Psoas muscle (tissue), 8 donors: ENCODE results near the gene PIM2. TPM values are rescaled to one million over a fixed set of nuclear protein-coding genes. Genes with fewer than 3 reads are reported as not detected.

Experiments
- ATAC-seq, 4 donors: fragments of 200-7000 bp; cut with Tn5 transposase; one replicate each; pipeline ENCODE4 v1.9.1; 2020; ENCODE audit warnings: moderate library complexity in 3 of 4, mild to moderate bottlenecking in 2 of 4
- DNase-seq, 2 donors: peaks; one replicate each; pipeline ENCODE4 v3.0.0-alpha.2; 2020
- H3K27ac ChIP-seq: fragments of 200-600 bp; one replicate; pipeline ENCODE4 v1.8.0; 2022
- H3K27me3 ChIP-seq, 3 donors: fragments of 200-600 bp in 1 of 3; one replicate each; pipeline versions ENCODE4 v1.6.1 to v1.8.0; 2013 to 2022; ENCODE audit warnings: low read length in 2 of 3, mild to moderate bottlenecking in 2 of 3, moderate library complexity in 1 of 3; ENCODE audit not compliant: insufficient read depth in 3 of 3
- H3K36me3 ChIP-seq, 2 donors: fragments of 200-600 bp in 1 of 2; one replicate each; pipeline versions ENCODE4 v1.6.1 to v1.8.0; 2013 to 2022; ENCODE audit warnings: low read depth in 1 of 2, mild to moderate bottlenecking in 1 of 2, moderate library complexity in 1 of 2; ENCODE audit not compliant: insufficient read depth in 1 of 2
- H3K4me1 ChIP-seq: fragments of 200-600 bp; one replicate; pipeline ENCODE4 v1.8.0; 2022
- H3K4me3 ChIP-seq: fragments of 200-600 bp; one replicate; pipeline ENCODE4 v1.8.0; 2022; ENCODE audit warnings: mild to moderate bottlenecking
- H3K9me3 ChIP-seq: fragments of 200-600 bp; one replicate; pipeline ENCODE4 v1.8.0; 2022
- CTCF ChIP-seq: fragments of 200-600 bp; IDR thresholded peaks from one replicate; pipeline ENCODE4 v1.8.0; 2022; ENCODE audit warnings: antibody characterized with exemption
- WGBS, 3 donors: extraction: QIAGEN DNeasy Blood & Tissue Kit; methylation state at CpG; one replicate each; pipeline versions ENCODE4 v1.1.6 to v1.1.7; 2013; 5-methylcytosine and 5-hydroxymethylcytosine counted together
- intact Hi-C, 2 donors: fragments of 100-400 bp; cut with DNase I; formaldehyde crosslinking; loops; one replicate each; pipeline versions ENCODE4 v1.11.0 to v1.14.2; 2022
- polyA plus RNA-seq, 3 donors: library from polyadenylated mRNA; stranded (reverse); fragments of 200-250 nt; gene quantifications; one replicate each; pipeline ENCODE4 v1.2.3, GENCODE V29; 2013
- total RNA-seq, 4 donors: library from RNA; stranded (reverse); fragmentation: NEBNext Ultra II Directional in 2 of 4; extraction: Animal tissue kit (Norgen Biotek cat#: 25700) in 2 of 4; gene quantifications; one replicate each; pipeline versions ENCODE4 v1.2.1 to v1.2.4, GENCODE V29; 2021 to 2023
- donor health status: healthy with polysubstance abuse.
- donor health status: DM: no; HTN: no; CAD: no; lungs with moderate emphysema.
- donor health status: Bipolar disorder and iron deficiency.
- donor health status: healthy.
- donor health status: DM: yes; HTN: yes; CAD: no.
- donor health status: DM: no; HTN: no; CAD: no.
- donor health status: DM: no; HTN: no; CAD: no.
- donor health status: DM: yes; HTN: yes; CAD: no.

The PIM2 gene
- total and polyA plus RNA-seq, 7 donors = 1.1 to 3.7 (median 1.6) TPM

DNA sequence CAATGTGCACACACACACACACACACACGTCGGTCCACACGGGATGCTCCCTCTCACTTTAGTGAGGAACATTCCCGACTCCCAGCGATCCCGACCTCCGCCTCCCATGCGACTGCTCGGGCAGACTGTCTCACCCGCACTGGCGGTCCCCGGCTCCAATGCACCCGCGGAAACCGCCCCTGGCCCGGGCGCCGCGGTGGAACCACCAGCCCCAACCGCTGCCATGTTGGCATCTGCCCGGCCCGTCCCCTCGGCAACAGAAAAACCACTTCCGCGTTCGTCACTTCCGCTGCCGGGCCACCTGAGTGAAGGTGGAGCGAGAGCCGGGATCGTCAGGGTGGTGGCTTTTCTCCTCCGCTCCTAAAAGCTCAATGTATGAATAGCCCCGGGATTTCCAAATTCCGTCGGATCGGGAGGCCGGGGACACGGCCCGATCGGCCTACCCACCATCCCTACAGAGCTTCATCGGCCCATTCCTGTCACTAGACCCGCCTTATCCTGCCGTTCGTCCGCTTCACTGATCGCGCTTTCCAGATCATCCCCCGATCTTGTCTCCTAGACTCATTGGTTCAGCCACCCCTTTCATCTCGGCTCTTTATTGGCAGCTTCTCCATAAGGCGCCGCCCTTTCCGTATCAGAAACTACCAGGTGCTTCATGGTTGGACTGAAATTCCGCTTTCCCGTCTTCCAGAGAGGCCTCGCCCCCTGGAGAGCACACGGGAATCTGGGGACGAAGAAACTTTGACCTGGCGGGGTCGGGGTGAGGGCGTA, 7.2 kb downstream of the PIM2 start, which contains the start of gene SLC35A2:
SLC35A2 (minus strand) TSS at position 235 of the 771 bp plus-strand sequence; CDS start at position 225, 10 bp downstream.
- intact Hi-C loops = loop anchor here in 1 of 2 donors (10.0 kb wide), 1 partner anchor 267 kb away; no protein-coding TSS in a partner anchor

DNA sequence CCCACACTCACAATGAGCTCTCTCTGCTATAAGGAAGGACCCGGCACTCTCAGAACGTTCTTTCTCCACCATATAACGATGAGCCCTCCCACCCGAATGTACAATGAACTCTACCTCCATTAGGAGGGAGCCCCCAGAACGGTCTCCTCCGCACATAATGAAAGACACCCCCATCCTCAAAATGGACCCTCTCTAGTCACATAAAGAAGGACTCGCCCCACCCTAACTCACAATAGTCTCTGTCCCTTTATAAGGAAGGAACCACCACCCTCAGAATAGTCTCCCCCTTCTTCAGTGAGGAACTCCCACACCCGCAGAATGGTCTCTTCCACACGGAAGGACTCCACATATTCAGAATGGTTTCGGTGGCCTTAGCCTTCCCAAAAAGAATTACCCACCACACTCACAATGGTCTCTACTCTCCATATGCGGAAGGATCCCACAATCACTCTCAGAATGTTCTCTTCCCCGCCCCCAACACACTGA, 7.9 kb downstream of the PIM2 start:
- Histone ChIP-seq H3K27ac (peak overlapping the region; percentile 73), H3K36me3 (peaks cover 0 to 9% of the 10 kb centered on the region in 2 donors), H3K27me3 (no peaks in the 10 kb centered on the region), H3K4me3 (peak overlapping the region; percentile 77), H3K9me3 (no peaks in the 10 kb centered on the region), H3K4me1 (no peaks in the 10 kb centered on the region)
- TF ChIP-seq CTCF = no peak
- intact Hi-C loops = loop anchor here in 1 of 2 donors (10.0 kb wide), 1 partner anchor 266 kb away; no protein-coding TSS in a partner anchor
- 0 to 26% (median 0%) methylated on average over 10 to 12 of the region's 12 CpGs for WGBS, 3 donors
- DNase-seq (no peak), ATAC-seq (peak in 2 of 4 donors; percentile 4 to 19)

More for the DNA sequence above, 7.2 kb downstream of the PIM2 start, which contains the start of gene SLC35A2:
- TF ChIP-seq CTCF = no peak
- DNase-seq = peak; percentile 75 to 86
- H3K36me3 ChIP-seq = peaks cover 0 to 4% of the 10 kb centered on the region in 2 donors
- peak within 1 kb of the TSS; percentile 73 for H3K27ac ChIP-seq
- H3K4me1 ChIP-seq = no peaks in the 10 kb centered on the region
- H3K4me3 ChIP-seq = peak within 1 kb of the TSS; percentile 77
- peak; percentile 87 to 95 (median 88) for ATAC-seq
- H3K27me3 ChIP-seq = no peaks in the 10 kb centered on the region
- WGBS, 3 donors = 1 to 25% (median 1%) methylated on average over 45 to 60 of the region's 60 CpGs
- no peaks in the 10 kb centered on the region for H3K9me3 ChIP-seq

DNA sequence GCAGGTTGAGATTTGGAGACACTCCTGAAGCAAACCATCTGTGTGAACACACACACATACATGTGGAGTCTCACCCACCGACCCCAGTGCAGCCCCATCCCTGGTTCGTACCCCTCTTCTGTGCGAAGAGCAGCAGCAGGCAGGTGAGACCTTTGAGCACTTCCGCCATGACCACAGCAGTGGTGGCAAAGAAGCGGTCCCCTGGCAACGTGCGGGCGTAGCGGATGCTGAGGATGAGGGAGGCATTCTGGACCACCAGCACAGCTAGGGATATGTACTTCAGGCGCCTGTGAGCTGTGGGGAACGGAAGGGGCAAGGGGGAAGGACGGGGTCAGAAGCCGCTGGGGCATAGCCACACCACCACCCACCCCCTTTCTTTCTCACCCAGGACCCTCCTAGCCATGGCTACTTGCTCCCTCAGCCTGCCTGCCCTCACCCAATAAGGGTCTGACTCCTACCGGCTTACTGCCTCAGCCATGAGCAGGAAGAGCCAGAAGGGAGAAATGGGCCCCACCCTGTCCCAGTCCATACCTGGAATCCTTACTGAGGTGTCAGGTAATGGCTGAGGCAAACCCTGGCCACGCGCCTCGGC, 9.0 kb downstream of the PIM2 start:
- no peak overlapping the region for H3K27ac ChIP-seq
- DNase-seq = no peak
- no peak overlapping the region for H3K4me3 ChIP-seq
- no peaks in the 10 kb centered on the region for H3K9me3 ChIP-seq
- intact Hi-C loops = loop anchor here in 1 of 2 donors (10.0 kb wide), 1 partner anchor 265 kb away; no protein-coding TSS in a partner anchor
- WGBS, 3 donors = 89 to 92% (median 92%) methylated on average over 15 to 17 of the region's 17 CpGs
- H3K36me3 ChIP-seq = peaks cover 0 to 19% of the 10 kb centered on the region in 2 donors
- H3K27me3 ChIP-seq = no peaks in the 10 kb centered on the region
- H3K4me1 ChIP-seq = no peaks in the 10 kb centered on the region
- TF ChIP-seq CTCF = no peak
- no peak for ATAC-seq

DNA sequence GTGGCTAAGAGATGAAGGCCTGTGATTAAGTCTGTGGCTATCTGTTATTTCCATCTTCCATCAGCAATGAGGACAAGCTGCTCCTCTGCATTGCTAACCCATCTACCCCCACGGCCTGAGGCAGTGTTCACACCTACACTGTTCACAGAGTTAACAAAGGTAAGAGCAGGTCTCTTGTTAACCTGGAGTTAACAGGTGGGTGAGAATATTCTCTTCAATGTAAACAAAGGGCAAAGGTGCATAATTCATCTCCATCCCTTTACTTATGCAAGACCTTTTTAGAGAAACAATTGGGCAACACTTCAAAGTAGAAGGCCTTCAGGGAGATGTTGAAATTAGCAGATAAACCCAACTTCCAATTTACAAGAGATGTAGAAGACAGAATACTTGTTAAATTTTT, 10.2 kb downstream of the PIM2 start:
- Histone ChIP-seq H3K4me1 (no peaks in the 10 kb centered on the region), H3K27me3 (no peaks in the 10 kb centered on the region), H3K9me3 (no peaks in the 10 kb centered on the region), H3K27ac (no peak overlapping the region), H3K36me3 (peaks cover 0 to 24% of the 10 kb centered on the region in 2 donors), H3K4me3 (no peak overlapping the region)
- no peak for ATAC-seq
- WGBS, 3 donors = 53 to 81% (median 80%) methylated on average over 1 of the region's 1 CpG
- TF ChIP-seq CTCF = no peak
- intact Hi-C loops = no loop called here
- no peak for DNase-seq
